ENCODE data around the gene ANO4.
"Not testable (repeated sequence)": the region's sequence is repeated elsewhere in the genome, so short reads cannot be mapped to it uniquely, and the experiment has no call there.

The ANO4 gene

DNA sequence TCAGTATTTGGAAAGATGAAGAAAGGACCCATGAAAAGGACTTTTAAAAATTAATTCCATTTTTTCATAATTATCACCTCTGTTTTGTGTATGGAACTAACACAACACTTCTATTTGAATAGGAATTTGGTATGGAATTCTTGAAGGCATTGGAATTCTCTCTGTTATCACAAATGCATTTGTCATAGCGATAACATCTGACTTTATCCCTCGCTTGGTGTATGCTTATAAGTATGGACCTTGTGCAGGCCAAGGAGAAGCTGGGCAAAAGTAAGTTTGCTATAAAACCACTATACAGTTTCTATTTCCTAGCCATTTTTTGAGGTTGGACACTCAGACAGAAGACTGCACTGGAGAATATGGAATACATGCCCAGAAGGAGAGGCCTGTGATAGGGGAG, 316.9 kb downstream of the ANO4 start:
- no peak overlapping the region for H3K4me3 ChIP-seq (ENCODE audit: low read length)
- DNase-seq (ENCODE audit: low read depth) = no peak
- TF ChIP-seq, protein P1, sequence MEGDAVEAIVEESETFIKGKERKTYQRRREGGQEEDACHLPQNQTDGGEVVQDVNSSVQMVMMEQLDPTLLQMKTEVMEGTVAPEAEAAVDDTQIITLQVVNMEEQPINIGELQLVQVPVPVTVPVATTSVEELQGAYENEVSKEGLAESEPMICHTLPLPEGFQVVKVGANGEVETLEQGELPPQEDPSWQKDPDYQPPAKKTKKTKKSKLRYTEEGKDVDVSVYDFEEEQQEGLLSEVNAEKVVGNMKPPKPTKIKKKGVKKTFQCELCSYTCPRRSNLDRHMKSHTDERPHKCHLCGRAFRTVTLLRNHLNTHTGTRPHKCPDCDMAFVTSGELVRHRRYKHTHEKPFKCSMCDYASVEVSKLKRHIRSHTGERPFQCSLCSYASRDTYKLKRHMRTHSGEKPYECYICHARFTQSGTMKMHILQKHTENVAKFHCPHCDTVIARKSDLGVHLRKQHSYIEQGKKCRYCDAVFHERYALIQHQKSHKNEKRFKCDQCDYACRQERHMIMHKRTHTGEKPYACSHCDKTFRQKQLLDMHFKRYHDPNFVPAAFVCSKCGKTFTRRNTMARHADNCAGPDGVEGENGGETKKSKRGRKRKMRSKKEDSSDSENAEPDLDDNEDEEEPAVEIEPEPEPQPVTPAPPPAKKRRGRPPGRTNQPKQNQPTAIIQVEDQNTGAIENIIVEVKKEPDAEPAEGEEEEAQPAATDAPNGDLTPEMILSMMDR (conservative IDR thresholded peaks at IDR 0.05; ENCODE audit: low read length) = no peak

DNA sequence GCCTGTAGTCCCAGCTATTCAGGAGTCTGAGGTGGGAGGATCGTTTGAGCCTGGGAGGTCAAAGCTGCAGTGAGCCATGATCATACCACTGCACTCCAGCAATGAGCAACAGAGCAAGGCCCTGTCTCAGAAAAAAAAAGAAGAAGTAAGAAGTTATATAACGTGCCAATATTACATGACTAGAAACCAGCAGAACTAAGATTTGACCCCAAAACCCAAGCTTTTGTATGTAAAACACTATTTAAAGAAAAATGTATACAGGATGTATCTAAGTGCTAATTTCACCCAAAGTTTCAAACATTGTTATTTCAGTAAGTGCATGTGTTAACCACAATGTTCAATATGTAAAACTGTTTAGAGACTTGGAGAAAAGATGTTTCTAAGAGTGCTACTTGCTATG, 320.8 kb downstream of the ANO4 start:
- no peak for DNase-seq (ENCODE audit: low read depth)
- no peak overlapping the region for H3K4me3 ChIP-seq (ENCODE audit: low read length)
- TF ChIP-seq, protein P1 (conservative IDR thresholded peaks at IDR 0.05; ENCODE audit: low read length) = no peak

DNA sequence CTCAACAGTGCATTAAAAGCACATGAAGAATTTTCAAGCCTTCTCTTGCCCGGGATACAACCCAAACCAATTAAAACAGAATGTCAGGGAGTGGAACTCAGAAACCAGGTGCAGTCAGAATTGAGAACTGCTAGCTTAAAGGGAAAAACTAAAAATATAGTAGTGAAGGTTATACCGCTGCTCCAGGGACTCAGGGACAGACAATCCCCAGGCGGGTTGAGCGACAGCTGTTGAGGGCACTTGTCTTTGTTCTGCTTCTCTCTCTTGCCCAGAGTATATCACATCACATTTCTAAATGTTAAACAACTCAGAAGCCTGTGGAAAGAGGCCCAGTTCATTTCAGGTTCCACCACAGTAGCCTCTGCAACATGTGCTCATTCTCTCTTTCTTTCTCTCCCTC, 322.3 kb downstream of the ANO4 start:
- H3K4me3 ChIP-seq (ENCODE audit: low read length) = no peak overlapping the region
- no peak for DNase-seq (ENCODE audit: low read depth)
- TF ChIP-seq, protein P1 (conservative IDR thresholded peaks at IDR 0.05; ENCODE audit: low read length) = no peak

DNA sequence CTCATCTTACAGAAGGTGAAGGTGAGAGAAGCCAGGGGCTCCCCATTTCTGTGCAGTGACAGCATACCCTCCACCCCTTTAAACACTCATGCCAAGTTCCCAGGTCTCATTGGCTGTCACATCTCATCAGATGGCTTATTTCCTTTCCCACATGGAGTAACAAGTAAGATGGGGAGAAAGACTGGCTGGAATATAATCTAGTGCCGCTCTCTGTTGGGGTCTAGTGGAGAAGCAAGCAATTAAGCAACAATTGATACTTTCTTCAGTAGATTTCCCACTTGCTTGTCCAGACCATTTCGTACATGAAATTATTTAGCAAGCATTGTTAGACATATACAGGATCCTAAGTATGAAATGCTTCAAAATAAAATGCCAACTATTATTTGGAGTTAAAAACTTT, 323.3 kb downstream of the ANO4 start:
- DNase-seq (ENCODE audit: low read depth) = no peak
- H3K4me3 ChIP-seq (ENCODE audit: low read length) = no peak overlapping the region
- TF ChIP-seq, protein P1 (conservative IDR thresholded peaks at IDR 0.05; ENCODE audit: low read length) = no peak

DNA sequence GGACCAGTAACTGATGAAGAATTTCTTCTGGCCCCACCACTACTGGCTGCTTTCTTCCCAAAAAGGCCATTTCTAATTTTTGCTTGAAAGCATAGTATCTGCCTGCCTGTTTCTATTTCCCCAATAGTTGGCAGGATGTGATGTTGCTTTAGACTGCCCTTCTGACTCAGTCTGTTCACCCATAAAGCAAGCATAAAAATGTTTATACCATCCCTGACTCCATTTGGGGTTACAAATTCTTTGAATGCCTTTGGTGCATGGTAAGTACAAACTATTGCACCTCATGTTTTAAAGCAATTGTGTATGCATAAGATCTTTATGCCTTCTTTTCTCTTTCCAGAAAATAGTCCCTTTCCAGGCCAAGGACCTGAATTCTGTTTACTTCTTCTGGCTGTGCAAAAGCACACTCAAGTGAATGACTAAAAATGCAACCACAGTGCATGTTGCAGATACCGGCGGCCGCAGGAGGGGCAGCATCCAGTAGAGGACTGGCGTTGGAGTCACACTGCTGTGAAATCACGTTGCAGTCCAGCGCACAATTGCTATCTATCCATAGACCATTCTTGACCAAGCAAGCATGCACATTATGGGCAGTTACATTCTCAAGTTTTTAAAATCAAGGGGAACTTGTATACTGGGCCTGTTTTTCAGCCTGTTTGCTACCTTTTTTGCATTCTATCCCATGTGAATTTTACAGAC, 333.1 kb downstream of the ANO4 start:
- TF ChIP-seq, protein P1 (conservative IDR thresholded peaks at IDR 0.05; ENCODE audit: low read length) = no peak
- H3K4me3 ChIP-seq (ENCODE audit: low read length) = no peak overlapping the region
- DNase-seq (ENCODE audit: low read depth) = peak; percentile 73

DNA sequence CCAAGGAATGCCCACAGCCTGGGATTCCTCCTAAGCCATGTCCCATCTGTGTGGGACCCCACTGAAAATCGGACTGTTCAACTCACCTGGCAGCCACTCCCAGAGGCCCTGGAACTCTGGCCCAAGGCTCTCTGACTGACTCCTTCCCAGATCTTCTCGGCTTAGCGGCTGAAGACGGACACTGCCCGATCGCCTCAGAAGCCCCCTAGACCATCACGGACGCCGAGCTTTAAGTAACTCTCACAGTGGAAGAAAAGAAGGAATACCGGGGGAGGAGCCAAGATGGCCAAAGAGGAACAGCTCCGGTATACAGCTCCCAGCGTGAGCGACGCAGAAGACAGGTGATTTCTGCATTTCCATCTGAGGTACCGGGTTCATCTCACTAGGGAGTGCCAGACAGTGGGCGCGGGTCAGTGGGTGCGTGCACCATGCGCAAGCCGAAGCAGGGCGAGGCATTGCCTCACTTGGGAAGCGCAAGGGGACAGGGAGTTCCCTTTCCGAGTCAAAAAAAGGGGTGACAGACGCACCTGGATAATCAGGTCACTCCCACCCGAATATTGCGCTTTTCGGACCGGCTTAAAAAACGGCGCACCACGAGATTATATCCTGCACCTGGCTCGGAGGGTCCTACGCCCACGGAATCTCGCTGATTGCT, 351.3 kb downstream of the ANO4 start:
- not testable (repeated sequence) for DNase-seq (ENCODE audit: low read depth); H3K4me3 ChIP-seq (ENCODE audit: low read length)

DNA sequence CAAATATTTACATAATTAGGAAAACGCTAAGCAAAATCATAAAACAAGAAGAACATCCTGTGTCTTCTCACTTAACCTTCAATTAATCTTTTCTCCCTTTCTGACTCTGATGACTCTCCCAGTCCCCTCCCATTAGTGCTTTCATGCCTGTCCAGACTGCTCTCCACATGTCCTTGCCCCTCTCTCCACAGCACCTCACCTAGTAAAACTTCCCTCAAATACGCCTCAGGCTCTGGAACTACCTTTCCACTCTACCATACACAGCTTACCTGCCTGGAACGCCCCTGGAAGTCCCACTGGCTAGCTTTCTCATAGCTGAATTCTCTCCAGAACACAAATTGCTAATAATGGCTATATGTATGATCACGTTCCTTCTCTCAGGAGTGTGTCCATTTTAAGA, 370.7 kb downstream of the ANO4 start:
- TF ChIP-seq, protein P1 (conservative IDR thresholded peaks at IDR 0.05; ENCODE audit: low read length) = no peak
- H3K4me3 ChIP-seq (ENCODE audit: low read length) = no peak overlapping the region
- DNase-seq (ENCODE audit: low read depth) = no peak

Data from AG10803 (cell line).